DOHH2 (cell line): Measurements from ENCODE around the gene IRS2.

ENCODE experiments used
- CTCF ChIP-seq: fragments of 200-600 bp; sonication (generic); IDR thresholded peaks from one replicate; pipeline ENCODE4 v1.5.1; 2014; ENCODE audit warnings: antibody characterized with exemption, mild to moderate bottlenecking, low read depth, low read length; ENCODE audit not compliant: poor library complexity, severe bottlenecking
- EZH2phosphoT487 ChIP-seq: fragments of 200-600 bp; sonication (generic); IDR thresholded peaks from 2 replicates; pipeline ENCODE4 v1.6.1; 2017; ENCODE audit warnings: borderline replicate concordance, mild to moderate bottlenecking, antibody characterized with exemption, low read length, moderate library complexity, mixed read lengths

GRCh38 chr13:109792416-109793059 lies 6.2 kb upstream of the IRS2 start:
- TF ChIP-seq EZH2phosphoT487 (no peak), CTCF (no peak)
